IPS-NIHi11 (cell line): ENCODE data around the gene UQCRC2.
"Not testable (repeated sequence)": the region's sequence is repeated elsewhere in the genome, so short reads cannot be mapped to it uniquely, and the experiment has no call there.

Experiments
- DNase-seq: peaks from one replicate; pipeline ENCODE4 v3.0.0; 2012; ENCODE audit warnings: mixed read lengths, low spot score

UQCRC2 gene

GRCh38 chr16:22010902-22011301 is 57.7 kb downstream of the UQCRC2 start:
- no peak for DNase-seq

GRCh38 chr16:22012241-22012640 is 59.1 kb downstream of the UQCRC2 start:
- DNase-seq, result no peak

GRCh38 chr16:22013486-22013885 is 60.3 kb downstream of the UQCRC2 start:
- no peak for DNase-seq

- no peak for DNase-seq
Observed at GRCh38 chr16:22014271-22014873, 61.2 kb downstream of the UQCRC2 start.

GRCh38 chr16:22016927-22017326 is 63.8 kb downstream of the UQCRC2 start:
- no peak for DNase-seq

GRCh38 chr16:22018559-22018958 is 65.4 kb downstream of the UQCRC2 start:
- DNase-seq, result no peak

- no peak for DNase-seq
Observed at GRCh38 chr16:22022151-22022550, 69.0 kb downstream of the UQCRC2 start.

GRCh38 chr16:22023505-22023904 is 70.3 kb downstream of the UQCRC2 start:
- no peak for DNase-seq

- DNase-seq, result not testable (repeated sequence)
Observed at GRCh38 chr16:22024785-22025184, 71.6 kb downstream of the UQCRC2 start.

GRCh38 chr16:22027633-22028032 is 74.5 kb downstream of the UQCRC2 start:
- no peak for DNase-seq

GRCh38 chr16:22029632-22030031 is 76.5 kb downstream of the UQCRC2 start:
- no peak for DNase-seq

GRCh38 chr16:22030087-22030812 is 77.1 kb downstream of the UQCRC2 start:
- DNase-seq, result no peak

GRCh38 chr16:22031483-22032083 is 78.4 kb downstream of the UQCRC2 start:
- DNase-seq, result no peak
